HepG2 (cell line): Measurements from ENCODE around the gene TBC1D21. TPM values are rescaled to one million over a fixed set of nuclear protein-coding genes. Genes with fewer than 3 reads are reported as not detected.

Experiments
- ATAC-seq: fragments of 200-7000 bp; cut with Tn5 transposase; 3 replicates; pipeline ENCODE4 v1.9.1; 2020; ENCODE audit warnings: mild to moderate bottlenecking, moderate library complexity
- BruUV-seq: library from RNA; stranded (reverse); fragments of 400-500 nt; replicated peaks from 2 replicates; lab custom pipeline; 2021; lab: Mats Ljungman, UMichigan
- CTCF ChIA-PET: fragments of 300-600 bp; formaldehyde crosslinking; extraction: SDS; loops from one replicate; lab custom pipeline; 2021; ENCODE audit warnings: low total read pairs, inconsistent platforms, low intra/inter-chr PET ratio; lab: Yijun Ruan, JAX
- POLR2A ChIA-PET: fragments of 350-600 bp; sonication (Branson Sonifier 250); formaldehyde crosslinking; loops from one replicate; lab custom pipeline; 2020; ENCODE audit warnings: antibody characterized with exemption, inconsistent platforms; lab: Yijun Ruan, JAX
- DNase-seq: peaks from one replicate; pipeline ENCODE4 v3.0.0-alpha.2; 2015; ENCODE audit warnings: low spot score
- FAIRE-seq: peaks from 3 replicates; lab custom pipeline; 2011; peaks lifted over from hg19 to GRCh38; lab: Jason Lieb, UNC
- H2AFZ ChIP-seq: one replicate; pipeline ENCODE4 v1.6.1; 2011; ENCODE audit warnings: low read length, inconsistent platforms
- H3K27ac ChIP-seq: fragments of 300-600 bp; 3 replicates; pipeline ENCODE4 v1.8.0; 2011; ENCODE audit warnings: mixed run types, mild to moderate bottlenecking, mixed read lengths, low read length, inconsistent platforms; ENCODE audit not compliant: insufficient read depth; ENCODE audit errors: extremely low read length
- H3K27me3 ChIP-seq, 2 experiments: fragments of 200-600 bp in 1 of 2; 2 replicates in 1 of 2; 3 replicates in 1 of 2; pipeline versions ENCODE4 v1.6.0 to v1.8.0; 2011; ENCODE audit warnings: low read length in 2 of 2, mild to moderate bottlenecking in 2 of 2, moderate library complexity in 2 of 2, inconsistent platforms in 1 of 2; ENCODE audit not compliant: insufficient read depth in 2 of 2, control insufficient read depth in 1 of 2
- H3K36me3 ChIP-seq, 2 experiments: fragments of 200-600 bp in 1 of 2; replicated peaks in 1 of 2; 2 replicates in 1 of 2; 3 replicates in 1 of 2; pipeline versions ENCODE4 v1.5.1 to v1.8.0; 2011; ENCODE audit warnings: low read length in 2 of 2, inconsistent platforms in 1 of 2; ENCODE audit not compliant: insufficient read depth in 2 of 2, control insufficient read depth in 1 of 2
- H3K4me1 ChIP-seq: 2 replicates; pipeline ENCODE4 v1.5.1; 2012; ENCODE audit warnings: low read length, inconsistent platforms; ENCODE audit not compliant: insufficient read depth
- H3K4me2 ChIP-seq: 2 replicates; pipeline ENCODE4 v1.6.0; 2011; ENCODE audit warnings: low read depth, low read length, inconsistent platforms
- H3K4me3 ChIP-seq, 3 experiments: fragments of 200-600 bp in 1 of 3; sonication (generic), shearing (Covaris generic) in 1 of 3; replicated peaks in 1 of 3; 2 replicates each; pipeline ENCODE4 v1.5.1; 2011 to 2016; ENCODE audit warnings: low read length in 3 of 3, inconsistent platforms in 2 of 3, low read depth in 2 of 3, mild to moderate bottlenecking in 2 of 3, control low read depth in 1 of 3, mixed read lengths in 1 of 3; ENCODE audit not compliant: insufficient read depth in 1 of 3
- H3K79me2 ChIP-seq: one replicate; pipeline ENCODE4 v1.6.1; 2011; ENCODE audit warnings: low read length, inconsistent platforms; ENCODE audit not compliant: insufficient read depth
- H3K9ac ChIP-seq: 2 replicates; pipeline ENCODE4 v1.6.0; 2011; ENCODE audit warnings: mild to moderate bottlenecking, low read depth, low read length, inconsistent platforms; ENCODE audit not compliant: insufficient read depth
- H3K9me3 ChIP-seq: 2 replicates; pipeline ENCODE4 v1.5.1; 2012; ENCODE audit warnings: mild to moderate bottlenecking, low read length
- H4K20me1 ChIP-seq: 2 replicates; pipeline ENCODE4 v1.6.0; 2011; ENCODE audit warnings: inconsistent platforms, mild to moderate bottlenecking, low read length, moderate library complexity; ENCODE audit not compliant: insufficient read depth
- ATF7 ChIP-seq, 2 experiments: fragments of 450-650 bp in 1 of 2; sonication (generic) in 1 of 2; formaldehyde crosslinking in 1 of 2; IDR thresholded peaks; 2 replicates each; pipeline versions ENCODE4 v1.4.0 to v1.6.1; 2016 to 2020; ENCODE audit warnings: antibody characterized with exemption in 1 of 2, mild to moderate bottlenecking in 1 of 2, missing genetic modification reagents in 1 of 2
- CREB1 ChIP-seq, 2 experiments: fragments of 450-650 bp in 1 of 2; IDR thresholded peaks; 2 replicates each; pipeline ENCODE4 v1.6.1; 2016 to 2017; ENCODE audit warnings: control low read depth in 1 of 2, mild to moderate bottlenecking in 1 of 2, missing compliant biosample characterization in 1 of 2, missing genetic modification characterization in 1 of 2
- MEIS1 ChIP-seq: sonication (generic); formaldehyde crosslinking; IDR thresholded peaks from 2 replicates; pipeline ENCODE4 v1.9.0; 2021; ENCODE audit warnings: mild to moderate bottlenecking, missing genetic modification reagents, moderate library complexity, borderline replicate concordance
- PAWR ChIP-seq: sonication (generic); formaldehyde crosslinking; IDR thresholded peaks from 2 replicates; pipeline ENCODE4 v1.4.0; 2020; ENCODE audit warnings: missing genetic modification reagents, mild to moderate bottlenecking, borderline replicate concordance
- PITX1 ChIP-seq: sonication (generic); formaldehyde crosslinking; IDR thresholded peaks from 2 replicates; pipeline ENCODE4 v1.5.1; 2020; ENCODE audit warnings: mild to moderate bottlenecking, missing genetic modification reagents
- SAP130 ChIP-seq: IDR thresholded peaks from 2 replicates; pipeline ENCODE4 v1.6.1; 2016; ENCODE audit warnings: low read depth
- SP4 ChIP-seq: sonication (generic); formaldehyde crosslinking; IDR thresholded peaks from 2 replicates; pipeline ENCODE4 v1.8.1; 2023; ENCODE audit warnings: mild to moderate bottlenecking, missing genetic modification reagents
- ZFP41 ChIP-seq: sonication (generic); formaldehyde crosslinking; IDR thresholded peaks from 2 replicates; pipeline ENCODE4 v1.4.0; 2020; ENCODE audit warnings: mild to moderate bottlenecking, missing genetic modification reagents, borderline replicate concordance
- ZNF607 ChIP-seq: sonication (generic); formaldehyde crosslinking; IDR thresholded peaks from 2 replicates; pipeline ENCODE4 v1.5.1; 2020; ENCODE audit warnings: missing genetic modification reagents, mild to moderate bottlenecking, borderline replicate concordance
- ZNF75D ChIP-seq: sonication (generic); formaldehyde crosslinking; IDR thresholded peaks from 2 replicates; pipeline ENCODE4 v1.8.1; 2023; ENCODE audit warnings: missing genetic modification reagents, mild to moderate bottlenecking, borderline replicate concordance
- ZSCAN12 ChIP-seq: sonication (generic); formaldehyde crosslinking; IDR thresholded peaks from 2 replicates; pipeline ENCODE4 v1.9.0; 2021; ENCODE audit warnings: mild to moderate bottlenecking, missing genetic modification reagents
- WGBS: methylation state at CpG from one replicate; pipeline ENCODE4 v1.1.6; 2017; ENCODE audit warnings: low lambda C conversion rate; 5-methylcytosine and 5-hydroxymethylcytosine counted together
- in situ Hi-C: cut with HindIII; loops from 2 replicates; pipeline ENCODE4 v1.10.0; 2017; ENCODE audit warnings: low pct_unique_long_range_greater_than_20kb; ENCODE audit not compliant: extremely low pct_ligation_motif_present
- intact Hi-C: fragments of 100-400 bp; cut with micrococcal nuclease; formaldehyde crosslinking; loops from one replicate; pipeline ENCODE4 v1.10.0; 2022; ENCODE audit not compliant: unreplicated experiment
- polyA plus RNA-seq, 8 experiments: library from polyadenylated mRNA; depleted of rRNA in 3 of 8; stranded (reverse) in 7 of 8; unstranded in 1 of 8; fragments of >200 nt; fragmentation: Illumina TruSeq in 4 of 8; extraction: Trizol in 4 of 8; gene quantifications; 2 replicates each; pipeline versions ENCODE4 v1.2.1 to v1.2.3, GENCODE V29; 2011 to 2016; ENCODE audit warnings: low read depth in 4 of 8, missing spikeins in 1 of 8, mixed read lengths in 1 of 8; ENCODE audit not compliant: insufficient read depth in 1 of 8
- total RNA-seq, 5 experiments: library from RNA; depleted of rRNA; stranded (reverse); fragments of >200 nt; fragmentation: Illumina TruSeq; extraction: Trizol; gene quantifications; 2 replicates each; pipeline ENCODE4 v1.2.3, GENCODE V29; 2016; ENCODE audit warnings: low read depth in 1 of 5
- TF ChIP-seq, protein P1 (sequence below): IDR thresholded peaks from 2 replicates; pipeline ENCODE4 v1.6.1; 2016; ENCODE audit warnings: mild to moderate bottlenecking

The TBC1D21 gene
- total and polyA plus RNA-seq, 2 of the 13 experiments (the other 11 are each of a cell fraction or from before 2014, with no cell fraction given), result not detected

DNA sequence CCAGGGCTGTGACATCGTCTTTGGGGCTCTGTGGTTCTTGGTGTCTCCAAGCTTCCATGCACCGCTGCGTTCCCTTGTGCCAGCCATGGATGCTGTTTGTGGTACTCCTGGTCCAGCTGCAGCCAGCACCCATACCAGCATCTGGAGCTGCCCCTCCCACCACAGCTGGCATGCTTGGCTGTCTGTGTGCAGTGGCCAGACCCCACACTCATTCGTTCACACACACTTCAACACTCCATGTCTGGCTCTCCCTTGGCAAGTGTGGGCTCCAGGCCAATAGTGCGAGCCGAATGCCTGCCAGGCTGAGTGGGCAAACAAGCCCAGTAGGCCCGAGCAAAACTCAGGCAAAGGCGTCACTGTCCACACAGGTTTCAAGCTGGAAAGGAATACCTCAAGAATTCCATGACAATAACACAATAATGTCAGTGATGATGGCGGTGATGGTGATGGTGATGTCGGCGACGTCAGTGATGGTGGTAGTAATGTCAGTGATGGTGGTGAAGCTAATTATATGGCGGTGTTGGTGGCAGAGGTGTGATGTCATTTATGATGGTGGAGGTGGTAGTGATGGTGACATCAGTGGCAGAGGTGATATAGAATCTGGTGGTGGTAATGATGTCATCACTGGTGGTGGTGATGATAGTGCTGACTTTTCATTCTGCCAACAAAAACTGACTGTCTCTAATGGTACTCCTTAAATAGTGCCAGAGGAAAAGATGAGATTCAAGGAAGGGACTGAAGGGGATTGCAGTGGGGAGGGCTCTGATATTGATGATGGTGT is 19.3 kb downstream of the TBC1D21 start:
- H3K9ac ChIP-seq, result no peak overlapping the region
- no peaks in the 10 kb centered on the region for H3K36me3 ChIP-seq
- H3K4me1 ChIP-seq, result no peaks in the 10 kb centered on the region
- H4K20me1 ChIP-seq, result no peaks in the 10 kb centered on the region
- in situ Hi-C loops, result no loop called here
- no peak overlapping the region for H3K4me3 ChIP-seq
- H3K79me2 ChIP-seq, result no peaks in the 10 kb centered on the region
- WGBS, result 50% methylated on average over 13 of the region's 13 CpGs
- TF ChIP-seq, protein P1, sequence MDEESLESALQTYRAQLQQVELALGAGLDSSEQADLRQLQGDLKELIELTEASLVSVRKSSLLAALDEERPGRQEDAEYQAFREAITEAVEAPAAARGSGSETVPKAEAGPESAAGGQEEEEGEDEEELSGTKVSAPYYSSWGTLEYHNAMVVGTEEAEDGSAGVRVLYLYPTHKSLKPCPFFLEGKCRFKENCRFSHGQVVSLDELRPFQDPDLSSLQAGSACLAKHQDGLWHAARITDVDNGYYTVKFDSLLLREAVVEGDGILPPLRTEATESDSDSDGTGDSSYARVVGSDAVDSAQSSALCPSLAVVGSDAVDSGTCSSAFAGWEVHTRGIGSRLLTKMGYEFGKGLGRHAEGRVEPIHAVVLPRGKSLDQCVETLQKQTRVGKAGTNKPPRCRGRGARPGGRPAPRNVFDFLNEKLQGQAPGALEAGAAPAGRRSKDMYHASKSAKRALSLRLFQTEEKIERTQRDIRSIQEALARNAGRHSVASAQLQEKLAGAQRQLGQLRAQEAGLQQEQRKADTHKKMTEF (CRISPR knock-in tag), result no peak
- TF ChIP-seq ATF7 (IDR thresholded peaks at IDR 0.05), result peak; percentile 98
- no peak for TF ChIP-seq ATF7 (CRISPR knock-in tag; IDR thresholded peaks at IDR 0.05)
- TF ChIP-seq CREB1 (IDR thresholded peaks at IDR 0.05), result peak; percentile 91
- TF ChIP-seq CREB1 (CRISPR knock-in tag; IDR thresholded peaks at IDR 0.05), result no peak
- intact Hi-C loops, result no loop called here
- no peak overlapping the region for H3K27ac ChIP-seq
- ChIA-PET POLR2A (no interaction called here), CTCF (no interaction called here)
- ATAC-seq (no peak), DNase-seq (no peak), FAIRE-seq (no peak)
- no peaks in the 10 kb centered on the region for H3K9me3 ChIP-seq
- H2AFZ ChIP-seq, result no peak overlapping the region
- H3K27me3 ChIP-seq, result peaks cover 0 to 2% of the 10 kb centered on the region in 2 experiments; a peak in 1 of 5 replicates
- BruUV-seq, result no TSS peak
- no peak overlapping the region for H3K4me2 ChIP-seq

DNA sequence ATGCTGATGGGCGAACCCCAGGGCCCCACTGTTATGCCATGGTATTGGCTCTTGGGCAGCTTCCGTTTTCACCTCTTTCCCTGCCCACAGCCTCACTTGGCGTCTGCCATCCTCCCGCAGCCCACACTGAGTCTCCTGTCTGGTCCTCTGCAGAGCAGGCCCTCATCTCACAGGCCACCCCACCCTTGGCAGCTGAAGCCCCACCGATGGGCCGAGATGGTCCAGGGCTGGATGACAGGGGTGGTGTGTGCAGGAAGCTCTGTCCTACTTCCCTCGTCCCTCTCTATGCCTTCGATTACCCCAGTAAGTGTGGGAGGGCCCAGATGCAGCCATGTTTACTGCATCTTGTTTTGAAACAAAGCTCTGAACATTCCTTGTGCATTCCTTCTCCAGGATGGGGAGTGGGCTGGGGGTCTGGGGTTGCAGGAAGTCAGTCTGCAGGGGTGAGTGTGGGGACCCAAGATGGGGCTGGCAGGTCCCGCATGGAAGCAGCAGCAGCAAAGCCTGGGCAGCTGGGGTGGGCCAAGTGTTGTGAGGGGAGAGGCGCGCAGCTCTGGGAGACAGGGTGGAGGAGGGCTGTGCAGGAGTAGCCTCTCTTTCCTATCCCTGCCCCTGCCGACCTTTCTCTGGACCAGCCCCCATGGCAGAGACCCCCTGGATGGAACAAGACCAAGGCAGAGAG is 20.9 kb downstream of the TBC1D21 start:
- no peak for FAIRE-seq
- POLR2A ChIA-PET, result no interaction called here
- peaks cover 0 to 2% of the 10 kb centered on the region in 2 experiments; a peak in 1 of 5 replicates for H3K27me3 ChIP-seq
- H3K4me2 ChIP-seq, result no peak overlapping the region
- H3K36me3 ChIP-seq, result no peaks in the 10 kb centered on the region
- intact Hi-C loops, result no loop called here
- no peaks in the 10 kb centered on the region for H3K4me1 ChIP-seq
- CTCF ChIA-PET, result no interaction called here
- no peak for DNase-seq
- no peaks in the 10 kb centered on the region for H3K79me2 ChIP-seq
- H3K27ac ChIP-seq, result no peak overlapping the region
- no peak for ATAC-seq
- in situ Hi-C loops, result no loop called here
- H4K20me1 ChIP-seq, result no peaks in the 10 kb centered on the region
- H3K9ac ChIP-seq, result no peak overlapping the region
- H3K4me3 ChIP-seq, result no peak overlapping the region
- no peak overlapping the region for H2AFZ ChIP-seq
- BruUV-seq, result no TSS peak
- 25% methylated on average over 12 of the region's 12 CpGs for WGBS
- TF ChIP-seq ZNF607, result no peak
- no peak for TF ChIP-seq SAP130 (CRISPR knock-in tag)
- no peak for TF ChIP-seq SP4
- TF ChIP-seq PAWR (CRISPR knock-in tag), result no peak
- TF ChIP-seq MEIS1 (CRISPR knock-in tag), result no peak
- TF ChIP-seq ZNF75D, result no peak
- no peak for TF ChIP-seq ZSCAN12 (CRISPR knock-in tag)
- no peak for TF ChIP-seq PITX1 (CRISPR knock-in tag)
- TF ChIP-seq ZFP41 (CRISPR knock-in tag), result no peak
- H3K9me3 ChIP-seq, result no peaks in the 10 kb centered on the region
